Breast epithelium (tissue), 4 donors: ENCODE data around the gene CELF1. TPM values are rescaled to one million over a fixed set of nuclear protein-coding genes. Genes with fewer than 3 reads are reported as not detected.

Experiments
- DNase-seq, 2 donors: peaks; one replicate each; pipeline ENCODE4 v3.0.0-alpha.2; 2019; ENCODE audit warnings: low spot score in 2 of 2
- H3K27ac ChIP-seq, 2 donors: fragments of 200-600 bp; sonication (generic) in 1 of 2; one replicate each; pipeline ENCODE4 v1.5.1; 2016 to 2019; ENCODE audit warnings: mild to moderate bottlenecking in 1 of 2
- H3K27me3 ChIP-seq, 2 donors: fragments of 200-600 bp; sonication (generic) in 1 of 2; one replicate each; pipeline versions ENCODE4 v1.5.1 to v1.6.0; 2017 to 2019; ENCODE audit warnings: control low read depth in 1 of 2, mild to moderate bottlenecking in 1 of 2
- H3K36me3 ChIP-seq: fragments of 200-600 bp; one replicate; pipeline ENCODE4 v1.5.1; 2019
- H3K4me1 ChIP-seq, 2 donors: fragments of 200-600 bp; sonication (generic); one replicate each; pipeline ENCODE4 v1.5.1; 2016 to 2019; ENCODE audit warnings: control low read depth in 1 of 2
- H3K4me3 ChIP-seq, 3 donors: fragments of 200-600 bp; sonication (generic); 1 replicate in 2 of 3; 2 replicates in 1 of 3; pipeline ENCODE4 v1.5.1; 2016 to 2019; ENCODE audit warnings: mild to moderate bottlenecking in 3 of 3, moderate library complexity in 2 of 3
- H3K9me3 ChIP-seq, 2 donors: fragments of 200-600 bp; sonication (generic) in 1 of 2; one replicate each; pipeline ENCODE4 v1.5.1; 2016 to 2019; ENCODE audit warnings: control low read depth in 1 of 2
- POLR2A ChIP-seq: fragments of 450-650 bp; IDR thresholded peaks from one replicate; pipeline ENCODE4 v1.6.1; 2016; ENCODE audit warnings: antibody characterized with exemption, mild to moderate bottlenecking, moderate library complexity
- POLR2AphosphoS5 ChIP-seq, 3 donors: sonication (generic); formaldehyde crosslinking; IDR thresholded peaks; one replicate each; pipeline ENCODE4 v1.6.1; 2017; ENCODE audit warnings: antibody characterized with exemption in 3 of 3
- intact Hi-C: fragments of 100-400 bp; cut with DNase I; formaldehyde crosslinking; loops from one replicate; pipeline ENCODE4 v1.15.1; 2023; ENCODE audit warnings: low total_unique reads
- total RNA-seq, 3 donors: library from RNA; depleted of rRNA; stranded (reverse); fragments of >200 nt; gene quantifications; one replicate each; pipeline ENCODE4 v1.1.0, GENCODE V29; 2016
- TF ChIP-seq, protein P1 (sequence below), 3 donors: fragments of 450-650 bp; IDR thresholded peaks; one replicate each; pipeline ENCODE4 v1.5.1; 2016 to 2017; ENCODE audit warnings: antibody characterized with exemption in 3 of 3, mild to moderate bottlenecking in 3 of 3, moderate library complexity in 3 of 3

Gene CELF1
- total RNA-seq, 3 donors from 2014 or later: 94.1 to 117 (median 114) TPM

- H3K4me1 ChIP-seq: peaks cover 0 to 6% of the 10 kb centered on the region in 2 donors
- H3K4me3 ChIP-seq: peak within 1 kb of the TSS; percentile 17 to 69 (median 43)
- H3K27ac ChIP-seq: no peak within 1 kb of the TSS
- intact Hi-C loops: no loop called here
- TF ChIP-seq POLR2AphosphoS5 (IDR thresholded peaks at IDR 0.05) (no peak), POLR2A (no peak)
- TF ChIP-seq, protein P1, sequence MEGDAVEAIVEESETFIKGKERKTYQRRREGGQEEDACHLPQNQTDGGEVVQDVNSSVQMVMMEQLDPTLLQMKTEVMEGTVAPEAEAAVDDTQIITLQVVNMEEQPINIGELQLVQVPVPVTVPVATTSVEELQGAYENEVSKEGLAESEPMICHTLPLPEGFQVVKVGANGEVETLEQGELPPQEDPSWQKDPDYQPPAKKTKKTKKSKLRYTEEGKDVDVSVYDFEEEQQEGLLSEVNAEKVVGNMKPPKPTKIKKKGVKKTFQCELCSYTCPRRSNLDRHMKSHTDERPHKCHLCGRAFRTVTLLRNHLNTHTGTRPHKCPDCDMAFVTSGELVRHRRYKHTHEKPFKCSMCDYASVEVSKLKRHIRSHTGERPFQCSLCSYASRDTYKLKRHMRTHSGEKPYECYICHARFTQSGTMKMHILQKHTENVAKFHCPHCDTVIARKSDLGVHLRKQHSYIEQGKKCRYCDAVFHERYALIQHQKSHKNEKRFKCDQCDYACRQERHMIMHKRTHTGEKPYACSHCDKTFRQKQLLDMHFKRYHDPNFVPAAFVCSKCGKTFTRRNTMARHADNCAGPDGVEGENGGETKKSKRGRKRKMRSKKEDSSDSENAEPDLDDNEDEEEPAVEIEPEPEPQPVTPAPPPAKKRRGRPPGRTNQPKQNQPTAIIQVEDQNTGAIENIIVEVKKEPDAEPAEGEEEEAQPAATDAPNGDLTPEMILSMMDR (IDR thresholded peaks at IDR 0.05): no peak
- DNase-seq: no peak
- H3K27me3 ChIP-seq: peaks cover 0 to 21% of the 10 kb centered on the region in 2 donors
- no peaks in the 10 kb centered on the region for H3K9me3 ChIP-seq
- H3K36me3 ChIP-seq: no peaks in the 10 kb centered on the region
Observed at GRCh38 chr11:47593934-47594855, 41.3 kb upstream of the CELF1 start, which contains the start of gene C1QTNF4. TSS of gene C1QTNF4 (minus strand) at chr11:47594411. CDS start at chr11:47590810, 3,601 bp downstream.

DNA sequence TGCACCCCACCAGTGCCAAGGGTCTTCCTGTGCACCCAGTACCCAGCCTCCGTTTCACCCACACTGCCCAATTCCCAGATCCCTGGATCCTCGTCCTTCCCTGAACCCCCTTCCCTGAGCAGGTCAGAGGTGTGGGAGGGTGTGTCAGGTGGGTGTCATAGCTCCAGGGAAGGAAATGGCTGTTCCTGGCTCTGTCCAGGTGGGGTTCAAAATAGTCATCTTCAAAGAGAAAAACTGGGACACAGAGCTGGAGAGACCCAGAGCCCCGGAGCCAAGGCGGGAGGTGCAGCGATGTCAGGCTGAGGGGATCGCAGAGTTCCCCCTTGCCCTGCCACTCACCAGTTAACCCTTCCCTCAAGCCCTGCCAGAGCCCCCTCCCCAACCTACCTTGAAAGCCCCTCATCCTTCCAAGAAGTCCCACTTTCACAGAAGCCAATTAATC lies 40.6 kb upstream of the CELF1 start:
- intact Hi-C loops: no loop called here
- H3K27ac ChIP-seq: no peak overlapping the region
- H3K27me3 ChIP-seq: peaks cover 0 to 21% of the 10 kb centered on the region in 2 donors
- peak overlapping the region; percentile 17 to 69 (median 43) for H3K4me3 ChIP-seq
- TF ChIP-seq, protein P1 (IDR thresholded peaks at IDR 0.05): no peak
- TF ChIP-seq POLR2AphosphoS5 (IDR thresholded peaks at IDR 0.05): no peak
- peaks cover 0 to 6% of the 10 kb centered on the region in 2 donors for H3K4me1 ChIP-seq
- no peaks in the 10 kb centered on the region for H3K9me3 ChIP-seq
- H3K36me3 ChIP-seq: no peaks in the 10 kb centered on the region
- DNase-seq: no peak

- no peaks in the 10 kb centered on the region for H3K9me3 ChIP-seq
- H3K27ac ChIP-seq: no peak overlapping the region
- intact Hi-C loops: no loop called here
- TF ChIP-seq, protein P1 (IDR thresholded peaks at IDR 0.05): no peak
- TF ChIP-seq POLR2A: no peak
- TF ChIP-seq POLR2AphosphoS5 (IDR thresholded peaks at IDR 0.05): no peak
- H3K27me3 ChIP-seq: peaks cover 0 to 21% of the 10 kb centered on the region in 2 donors
- no peaks in the 10 kb centered on the region for H3K36me3 ChIP-seq
- peaks cover 0 to 6% of the 10 kb centered on the region in 2 donors for H3K4me1 ChIP-seq
- DNase-seq: no peak
- H3K4me3 ChIP-seq: no peak overlapping the region
Observed at GRCh38 chr11:47592970-47593369, 40.0 kb upstream of the CELF1 start.

DNA sequence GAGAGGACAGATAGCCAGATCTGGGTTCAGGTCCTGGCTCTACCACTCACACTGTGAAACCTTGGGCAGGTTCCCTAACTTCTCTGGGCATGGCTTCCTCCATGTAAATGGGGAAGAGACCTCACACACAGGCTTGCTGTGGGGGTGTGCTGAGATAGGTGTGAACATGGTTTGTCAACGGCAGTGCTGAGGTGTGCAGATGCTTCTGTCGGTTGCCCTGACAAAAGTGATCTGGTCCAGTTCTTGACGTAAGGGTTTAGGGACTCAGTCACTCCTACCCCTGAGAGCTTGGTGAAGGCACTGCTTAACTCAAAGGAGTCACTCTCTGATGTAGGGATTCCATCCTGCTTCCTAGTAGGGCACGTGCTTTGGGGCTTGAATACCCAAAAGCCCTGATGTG lies 39.3 kb upstream of the CELF1 start:
- H3K36me3 ChIP-seq: no peaks in the 10 kb centered on the region
- no peak for DNase-seq
- H3K4me3 ChIP-seq: no peak overlapping the region
- TF ChIP-seq, protein P1 (IDR thresholded peaks at IDR 0.05): no peak
- TF ChIP-seq POLR2A (no peak), POLR2AphosphoS5 (IDR thresholded peaks at IDR 0.05) (no peak)
- no peak overlapping the region for H3K27ac ChIP-seq
- H3K4me1 ChIP-seq: peaks cover 0 to 6% of the 10 kb centered on the region in 2 donors
- peaks cover 0 to 21% of the 10 kb centered on the region in 2 donors for H3K27me3 ChIP-seq
- intact Hi-C loops: no loop called here
- H3K9me3 ChIP-seq: no peaks in the 10 kb centered on the region

GRCh38 chr11:47591764-47592163 lies 38.8 kb upstream of the CELF1 start:
- intact Hi-C loops: no loop called here
- H3K4me3 ChIP-seq: no peak overlapping the region
- no peaks in the 10 kb centered on the region for H3K9me3 ChIP-seq
- no peaks in the 10 kb centered on the region for H3K36me3 ChIP-seq
- H3K27me3 ChIP-seq: peaks cover 0 to 21% of the 10 kb centered on the region in 2 donors
- no peak for DNase-seq
- H3K4me1 ChIP-seq: peaks cover 0 to 6% of the 10 kb centered on the region in 2 donors
- no peak overlapping the region for H3K27ac ChIP-seq
- no peak for TF ChIP-seq POLR2AphosphoS5 (IDR thresholded peaks at IDR 0.05)
- TF ChIP-seq POLR2A: no peak
- TF ChIP-seq, protein P1 (IDR thresholded peaks at IDR 0.05): no peak
